Activated T-helper 1 cell treated with Interleukin-2 at 50 U/mL for 16 hours (primary cell): Measurements from ENCODE around the gene ENTHD1.

Source experiments
- DNase-seq: peaks from one replicate; pipeline ENCODE4 v3.0.0-alpha.2; 2020; ENCODE audit warnings: low read depth

Gene ENTHD1

GRCh38 chr22:39712751-39713525 lies 180.6 kb downstream of the ENTHD1 start:
- DNase-seq = no peak

DNA sequence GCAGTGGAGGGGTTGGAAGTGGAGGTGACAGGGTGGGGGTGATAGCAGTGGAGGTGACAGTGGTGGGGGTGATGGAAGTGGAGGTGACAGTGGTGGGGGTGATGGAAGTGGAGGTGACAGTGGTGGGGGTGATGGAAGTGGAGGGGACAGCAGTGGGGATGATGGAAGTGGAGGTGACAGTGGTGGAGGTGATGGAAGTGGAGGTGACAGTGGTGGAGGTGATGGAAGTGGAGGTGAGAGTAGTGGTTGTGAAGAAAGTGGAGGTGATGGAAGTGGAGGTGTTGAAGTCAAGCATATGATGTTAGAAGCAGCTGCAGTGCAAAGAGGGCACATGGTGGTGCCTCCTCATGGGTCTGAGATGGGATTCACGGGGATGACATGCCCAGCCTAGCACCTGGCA lies 181.5 kb downstream of the ENTHD1 start:
- DNase-seq = no peak

DNA sequence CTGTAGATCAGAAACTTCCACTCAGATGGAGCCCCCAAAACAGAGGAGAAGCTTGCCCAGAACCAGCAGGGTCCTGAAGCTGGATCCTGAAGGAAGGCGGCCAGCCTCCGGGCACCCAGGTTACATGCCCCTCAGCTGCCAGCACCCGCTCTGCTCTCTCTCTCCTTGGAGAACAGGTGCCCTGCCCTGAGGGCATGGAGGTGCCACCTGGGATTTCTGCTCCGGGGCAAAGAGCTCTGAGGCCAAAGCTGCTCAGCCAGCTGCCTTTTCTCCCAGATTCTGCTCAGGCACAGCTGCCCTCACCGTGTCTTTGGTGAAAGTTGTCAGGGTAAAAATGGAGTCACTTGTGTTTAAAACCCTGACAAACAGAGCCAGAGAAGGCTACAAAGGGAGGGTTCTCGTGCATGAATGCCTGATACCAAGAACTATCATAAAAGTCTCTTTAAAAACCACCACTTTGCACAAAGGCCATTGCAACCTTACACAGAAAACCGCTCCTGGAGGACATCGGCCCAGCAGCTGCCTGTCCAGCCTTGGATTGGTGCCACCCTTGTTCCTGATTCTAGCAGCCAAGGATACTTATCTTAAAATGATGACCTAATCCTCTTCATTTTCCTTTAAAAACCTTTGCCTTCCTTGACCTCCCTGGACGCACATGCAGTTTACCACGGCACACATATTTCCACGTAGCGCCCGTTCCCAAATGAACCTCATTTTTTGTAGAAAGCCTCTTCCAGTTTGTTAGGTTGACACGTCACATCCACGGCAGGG lies 183.0 kb downstream of the ENTHD1 start:
- DNase-seq = no peak

DNA sequence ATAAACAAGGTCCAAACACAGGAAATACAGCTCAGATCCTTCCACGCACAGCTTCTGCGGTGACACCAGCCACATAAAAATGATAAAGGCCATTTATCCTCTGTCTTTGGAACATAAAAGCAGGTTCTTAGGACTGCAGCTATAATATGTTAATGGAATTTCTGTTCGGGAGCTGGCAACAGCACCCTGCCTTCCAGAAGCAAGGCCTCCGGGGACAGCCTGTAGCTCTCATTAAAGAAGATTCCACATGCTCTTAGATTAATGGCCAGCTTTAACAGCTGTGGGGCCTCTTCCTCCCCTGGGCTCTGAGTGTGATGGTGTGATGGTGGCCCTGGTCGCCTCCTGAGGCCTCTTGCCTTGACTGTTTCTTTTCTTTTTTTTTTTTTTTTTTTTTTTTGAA lies 185.7 kb downstream of the ENTHD1 start:
- no peak for DNase-seq

DNA sequence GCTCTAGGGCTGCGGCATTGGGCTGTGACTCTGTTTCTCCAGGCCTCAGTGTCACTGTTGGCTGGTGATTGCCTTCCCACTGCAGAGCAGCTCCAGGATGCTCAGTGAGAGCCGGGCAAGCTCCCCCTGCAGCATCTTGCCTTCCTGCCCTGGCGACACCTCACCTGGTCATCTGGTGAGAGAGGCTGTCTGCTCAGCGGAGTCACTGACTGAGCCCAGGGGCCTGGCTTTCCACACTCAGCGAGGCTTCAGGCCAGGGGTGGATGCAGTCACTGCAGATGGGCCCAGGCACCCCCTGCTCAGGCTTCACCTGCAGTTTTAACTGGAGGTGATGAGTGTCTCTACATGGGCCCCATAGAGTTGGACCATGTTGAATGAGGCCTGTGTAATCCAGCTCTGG lies 186.2 kb downstream of the ENTHD1 start:
- DNase-seq = no peak

DNA sequence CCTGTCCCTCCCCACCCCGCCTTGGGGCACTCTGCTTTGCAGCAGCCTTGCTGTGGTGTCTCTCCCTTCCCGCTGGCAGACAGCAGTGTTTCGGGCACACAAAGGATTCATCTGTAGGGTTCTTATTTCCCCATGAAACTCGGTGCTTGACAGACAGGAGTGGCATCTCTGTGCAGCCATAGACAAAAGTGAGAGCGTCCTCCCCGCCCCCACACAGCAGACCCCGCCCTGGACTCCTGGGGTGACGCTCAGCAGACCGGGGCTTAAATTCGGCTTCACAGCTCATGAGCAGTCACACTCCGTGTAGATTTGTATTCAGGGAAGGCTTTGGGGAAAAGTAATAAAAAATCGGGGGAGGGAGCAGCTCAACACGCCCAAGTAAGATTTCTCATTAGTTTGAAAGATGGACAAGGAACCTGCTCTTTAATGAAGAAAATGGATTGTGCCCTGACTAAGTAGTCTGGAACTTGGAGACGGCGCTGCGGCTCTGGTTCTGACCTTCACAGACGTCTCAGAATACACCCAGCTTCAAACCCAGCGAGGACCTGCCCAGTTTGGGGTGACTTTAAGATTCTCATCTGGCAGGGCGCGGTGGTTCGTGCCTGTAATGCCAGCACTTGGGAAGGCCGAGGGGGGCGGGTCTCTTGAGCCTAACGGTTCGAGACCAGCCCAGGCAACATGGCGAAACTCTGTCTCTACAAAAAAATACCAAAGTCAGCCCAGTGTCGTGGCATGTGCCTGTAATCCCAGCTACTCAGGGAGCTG lies 187.0 kb downstream of the ENTHD1 start:
- DNase-seq = no peak

GRCh38 chr22:39705386-39705785 lies 188.2 kb downstream of the ENTHD1 start:
- DNase-seq = no peak

DNA sequence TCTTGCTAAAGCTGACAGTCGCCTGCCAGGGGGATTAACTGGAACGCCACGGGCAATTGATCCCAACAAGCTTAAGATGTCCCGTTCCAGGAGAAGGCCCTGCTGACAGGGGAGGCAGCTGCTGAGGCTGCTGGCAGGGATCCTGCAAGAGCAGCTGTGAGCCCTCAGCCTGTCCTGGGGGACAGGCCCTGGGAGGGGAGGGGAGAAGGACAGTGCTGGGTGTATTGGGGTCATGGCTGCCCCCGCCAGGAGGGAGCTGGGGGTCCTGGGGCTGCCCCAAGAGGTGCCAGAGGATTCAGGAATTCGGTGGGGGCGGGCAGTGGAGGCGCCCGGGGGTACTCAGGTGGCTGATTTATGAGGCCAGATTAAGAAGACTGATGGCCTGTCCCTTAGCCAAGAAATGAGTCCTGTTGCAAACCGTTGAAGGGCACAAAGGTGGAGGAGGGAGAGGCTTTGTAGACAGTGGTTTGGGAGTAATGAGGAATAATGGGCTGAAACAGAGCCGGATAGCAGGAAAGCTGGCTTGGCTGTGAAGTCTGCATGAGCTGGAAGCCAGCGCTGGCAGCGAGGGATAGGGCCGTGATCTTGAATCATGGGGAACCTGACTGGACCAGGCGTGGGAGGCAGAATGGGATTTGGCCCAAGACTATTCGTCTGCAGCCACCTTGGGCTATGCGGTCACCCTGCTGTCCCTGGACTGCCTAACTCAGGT lies 189.5 kb downstream of the ENTHD1 start:
- DNase-seq = no peak

- no peak for DNase-seq
Measured at GRCh38 chr22:39703091-39703490, 190.5 kb downstream of the ENTHD1 start.

- DNase-seq = no peak
Measured at GRCh38 chr22:39700565-39700964, 193.0 kb downstream of the ENTHD1 start.

DNA sequence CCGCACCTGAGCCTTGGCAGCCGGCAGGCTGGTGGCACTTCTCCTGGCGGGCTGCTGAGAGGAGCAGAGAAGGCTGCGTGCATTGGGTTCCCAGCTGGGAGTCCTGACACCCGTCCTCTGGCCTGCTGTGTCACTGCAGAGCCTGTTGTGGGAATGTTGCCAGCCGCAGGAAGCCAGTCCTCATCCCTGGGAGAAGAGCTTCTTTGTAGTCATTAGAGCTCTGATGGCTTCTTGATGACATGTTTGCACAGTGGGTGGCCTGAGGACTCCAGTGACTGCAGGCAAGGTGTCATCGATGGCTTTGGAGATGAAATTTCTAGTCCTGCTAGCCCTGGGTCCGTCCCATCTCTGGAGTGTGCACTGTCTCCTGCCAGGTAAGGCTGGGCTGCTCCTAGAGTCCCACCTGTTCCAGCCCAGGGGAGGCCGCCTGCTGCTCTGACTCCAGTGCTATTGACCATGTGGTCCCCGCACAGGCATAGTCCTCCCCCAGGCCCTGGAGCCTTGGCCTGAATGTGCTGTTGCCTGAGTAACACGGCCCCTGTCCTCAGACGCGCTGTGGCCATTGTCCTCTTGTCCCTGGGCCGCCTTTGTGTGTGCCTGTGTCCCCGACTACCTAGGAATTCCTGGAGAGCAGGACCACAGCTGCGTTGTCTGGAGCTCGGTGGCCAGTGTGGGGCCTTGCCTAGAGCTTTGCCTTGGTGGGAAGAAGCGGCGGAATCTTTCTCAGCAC lies 193.8 kb downstream of the ENTHD1 start:
- DNase-seq = no peak

GRCh38 chr22:39697790-39698430 lies 195.7 kb downstream of the ENTHD1 start:
- no peak for DNase-seq

DNA sequence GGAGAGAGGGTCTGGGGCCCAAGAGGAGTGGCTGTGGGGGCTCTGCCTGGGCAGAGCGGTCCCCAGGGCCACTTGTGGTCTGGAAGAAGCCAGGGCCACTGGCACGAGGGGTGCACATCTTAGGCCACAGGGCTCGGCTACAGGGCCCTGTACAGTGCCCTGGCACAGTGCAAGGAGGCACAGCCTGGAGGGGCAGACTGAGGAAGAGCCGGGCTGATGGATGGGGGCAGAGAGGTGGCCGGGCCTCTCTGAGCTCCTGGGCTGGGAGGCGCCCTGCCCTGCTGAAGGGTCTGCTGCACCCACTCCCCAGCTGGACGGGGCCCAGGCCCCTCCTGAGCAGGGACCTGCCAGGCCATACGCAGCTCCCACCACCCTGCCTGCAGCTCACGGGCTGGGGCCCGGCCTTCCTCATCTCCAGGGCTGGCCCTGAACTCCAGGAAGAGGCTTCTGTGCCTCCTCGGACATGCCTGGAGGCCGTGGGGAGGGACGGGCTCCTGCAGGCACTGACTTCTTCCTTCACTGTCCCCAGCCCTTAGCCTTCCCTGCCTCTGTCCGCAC lies 199.5 kb downstream of the ENTHD1 start:
- no peak for DNase-seq
